GM19238 (cell line): ENCODE data around the gene KCNK1.

ENCODE experiments used
- DNase-seq: peaks from one replicate; pipeline ENCODE4 v3.0.0; 2011; ENCODE audit warnings: low spot score; ENCODE audit not compliant: insufficient read length

KCNK1 gene

GRCh38 chr1:233636503-233636877, 22.6 kb downstream of the KCNK1 start:
- DNase-seq = no peak

- DNase-seq = no peak
Measured at GRCh38 chr1:233638513-233638912, 24.6 kb downstream of the KCNK1 start.

GRCh38 chr1:233639611-233640010, 25.7 kb downstream of the KCNK1 start:
- DNase-seq = no peak

DNA sequence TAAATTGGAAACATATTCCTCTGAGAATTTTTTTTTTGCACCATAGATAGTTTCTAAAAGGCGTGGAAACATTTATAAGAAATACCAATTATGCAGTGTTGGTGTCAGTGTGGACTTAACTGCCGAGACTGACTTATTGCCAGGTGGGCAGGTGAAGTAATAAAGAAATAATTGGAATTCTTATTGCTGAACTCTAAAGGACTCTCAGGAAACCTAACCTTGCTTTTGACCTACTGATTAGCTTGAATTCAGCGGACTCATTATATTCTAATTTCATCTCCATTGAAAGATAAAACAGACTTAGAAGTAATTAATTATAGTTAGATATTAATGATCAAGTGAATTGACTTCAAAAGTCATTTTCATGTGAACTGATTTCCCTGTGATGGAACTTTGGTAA, 26.3 kb downstream of the KCNK1 start:
- no peak for DNase-seq

DNA sequence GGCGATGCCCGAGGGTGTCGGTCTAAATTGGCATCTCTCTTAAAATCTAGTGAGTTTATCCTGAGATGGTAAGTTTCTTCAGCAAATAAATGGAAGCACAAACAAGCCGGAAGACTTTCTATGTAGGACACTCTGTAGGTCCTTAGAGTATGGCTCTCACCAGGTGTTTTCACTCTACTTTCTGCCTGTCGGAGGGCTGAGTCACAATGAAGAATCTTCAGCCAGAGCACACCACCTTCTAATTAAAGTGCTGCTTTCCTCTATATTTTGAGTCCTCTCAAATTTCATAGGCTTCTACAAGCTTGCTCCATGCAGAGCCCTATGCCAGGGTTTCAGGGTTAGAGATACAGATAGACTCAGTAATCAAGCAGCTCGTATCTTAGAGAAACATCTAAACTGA, 27.1 kb downstream of the KCNK1 start:
- DNase-seq = no peak

DNA sequence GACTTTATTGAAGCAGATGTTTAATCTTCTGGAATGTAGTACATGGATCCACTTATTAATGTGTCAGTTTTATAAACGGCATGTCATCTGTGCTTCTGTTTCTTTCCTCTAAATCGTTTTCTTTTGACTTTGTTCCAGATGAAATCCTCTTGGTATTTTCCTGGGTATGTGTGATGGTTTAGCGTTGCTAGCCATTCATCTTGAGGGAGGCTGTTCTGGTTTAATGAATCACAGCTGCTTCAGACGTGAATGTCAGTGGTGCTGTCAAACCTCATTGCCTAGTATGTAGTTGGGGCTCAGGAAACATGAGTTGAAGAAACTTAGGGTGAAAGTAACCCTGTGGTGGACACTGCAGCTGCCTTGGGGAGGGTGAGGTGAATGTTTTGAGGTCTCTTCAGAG, 33.2 kb downstream of the KCNK1 start:
- no peak for DNase-seq

GRCh38 chr1:233647636-233648035, 33.7 kb downstream of the KCNK1 start:
- DNase-seq = no peak

- DNase-seq = no peak
Measured at GRCh38 chr1:233651061-233651460, 37.2 kb downstream of the KCNK1 start.

DNA sequence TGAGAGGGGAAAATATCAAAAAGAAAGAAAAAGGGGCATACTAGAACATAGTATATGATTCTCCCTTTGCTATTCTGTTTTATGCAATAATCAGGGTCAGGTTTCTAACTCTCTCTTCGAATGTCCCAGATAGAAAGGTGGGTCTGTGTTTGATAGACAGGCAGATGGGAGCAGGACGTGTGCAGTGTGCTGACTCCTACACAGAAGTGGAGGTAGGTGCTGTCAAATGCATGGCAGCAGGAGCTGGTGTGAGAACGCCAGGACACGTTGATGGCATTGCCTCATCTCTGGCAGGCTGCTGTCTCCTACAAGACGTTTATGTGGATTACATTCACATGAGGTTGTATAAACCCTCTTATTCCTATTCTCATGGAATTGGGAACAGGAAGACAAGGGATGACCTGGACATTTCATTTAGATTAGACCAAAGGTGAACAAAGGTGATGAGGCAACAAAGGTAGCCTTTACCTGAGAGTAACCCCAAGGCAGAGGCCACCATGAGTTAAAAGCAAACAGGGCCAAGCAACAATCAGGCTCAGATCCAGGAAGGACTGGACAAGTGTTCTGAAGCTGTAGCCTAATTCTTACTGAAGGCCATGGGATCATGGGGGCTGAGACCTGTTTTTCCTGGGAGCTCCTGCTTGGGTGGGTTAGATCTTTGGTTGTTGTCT, 37.8 kb downstream of the KCNK1 start:
- no peak for DNase-seq

GRCh38 chr1:233652526-233652925, 38.6 kb downstream of the KCNK1 start:
- no peak for DNase-seq

DNA sequence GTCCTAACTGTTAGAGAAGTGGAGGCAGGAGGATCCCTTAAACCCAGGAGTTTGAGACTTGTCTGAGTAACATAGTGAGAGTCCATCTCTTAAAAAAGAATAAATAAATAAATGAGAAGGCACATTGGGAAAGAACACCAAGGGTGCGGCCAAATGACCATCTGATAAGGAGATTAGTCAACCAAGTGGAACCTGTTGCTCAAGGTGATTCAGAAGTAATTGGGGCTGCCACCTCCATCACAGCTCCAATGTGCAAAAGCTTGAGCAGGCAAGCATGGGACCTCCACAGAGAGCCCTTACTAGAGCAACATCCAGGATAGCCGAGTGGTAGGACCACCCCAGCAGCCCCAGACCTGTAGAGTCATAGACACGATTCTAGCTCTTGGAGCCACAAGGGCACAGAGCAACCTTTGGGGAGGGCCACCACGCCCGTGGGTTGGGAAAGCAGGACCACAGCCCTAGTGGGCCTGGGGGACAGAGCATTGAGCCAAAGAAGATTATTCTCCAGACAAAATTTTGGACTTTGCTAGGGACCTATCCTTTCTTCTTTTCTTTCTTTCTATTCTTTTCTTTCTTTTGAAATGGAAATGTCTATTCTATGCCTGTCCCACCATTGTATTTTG, 40.9 kb downstream of the KCNK1 start:
- no peak for DNase-seq

GRCh38 chr1:233655301-233655740, 41.4 kb downstream of the KCNK1 start:
- no peak for DNase-seq

DNA sequence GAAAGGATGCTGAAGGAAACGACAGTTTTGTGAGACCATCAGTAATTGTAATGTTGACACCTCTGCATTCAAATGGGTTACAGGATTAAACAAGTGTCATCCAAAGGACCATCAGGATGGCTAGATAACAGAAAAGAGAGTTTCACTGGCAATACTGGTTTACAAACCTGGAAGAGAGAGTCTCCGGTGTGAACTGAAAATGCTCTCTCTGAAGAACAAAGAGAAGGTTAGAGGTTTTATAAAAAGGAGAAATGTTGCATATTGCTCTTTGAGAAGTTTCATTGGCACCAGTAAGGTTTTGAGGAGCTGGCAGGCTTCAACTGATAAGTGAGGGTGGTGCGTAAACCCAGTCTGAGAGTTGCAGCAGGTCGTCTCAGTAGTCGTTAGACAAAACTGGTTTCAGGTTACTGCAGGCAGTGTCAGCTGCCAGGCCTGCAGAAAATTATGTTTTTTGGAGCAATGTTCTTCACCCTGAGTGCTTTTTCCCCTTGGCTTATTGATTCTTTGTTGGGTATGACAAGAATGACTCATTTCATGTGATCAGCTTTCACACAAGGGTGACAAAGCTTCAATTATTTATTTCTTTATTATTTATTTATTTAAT, 42.2 kb downstream of the KCNK1 start:
- DNase-seq = no peak

DNA sequence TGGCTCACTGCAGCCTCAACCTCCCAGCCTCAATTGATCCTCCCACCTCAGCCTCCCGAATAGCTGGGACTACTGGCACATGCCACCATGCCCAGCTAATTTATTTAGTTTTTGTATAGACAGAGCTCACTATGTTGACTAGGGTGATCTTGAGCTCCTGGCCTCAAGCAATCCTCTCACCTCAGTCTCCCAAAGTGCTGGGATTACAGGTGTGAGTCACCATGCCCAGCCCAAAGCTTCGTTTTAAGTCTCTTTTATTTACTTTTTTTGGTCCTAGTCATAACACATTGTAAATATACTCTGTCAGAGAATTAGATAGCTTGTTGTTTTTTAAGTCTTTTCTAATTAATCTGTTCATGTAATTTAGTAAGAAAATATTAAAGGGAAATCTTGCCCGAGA, 42.8 kb downstream of the KCNK1 start:
- DNase-seq = no peak

- DNase-seq = no peak
Measured at GRCh38 chr1:233657466-233657865, 43.6 kb downstream of the KCNK1 start.

- DNase-seq = no peak
Measured at GRCh38 chr1:233659495-233659894, 45.6 kb downstream of the KCNK1 start.

DNA sequence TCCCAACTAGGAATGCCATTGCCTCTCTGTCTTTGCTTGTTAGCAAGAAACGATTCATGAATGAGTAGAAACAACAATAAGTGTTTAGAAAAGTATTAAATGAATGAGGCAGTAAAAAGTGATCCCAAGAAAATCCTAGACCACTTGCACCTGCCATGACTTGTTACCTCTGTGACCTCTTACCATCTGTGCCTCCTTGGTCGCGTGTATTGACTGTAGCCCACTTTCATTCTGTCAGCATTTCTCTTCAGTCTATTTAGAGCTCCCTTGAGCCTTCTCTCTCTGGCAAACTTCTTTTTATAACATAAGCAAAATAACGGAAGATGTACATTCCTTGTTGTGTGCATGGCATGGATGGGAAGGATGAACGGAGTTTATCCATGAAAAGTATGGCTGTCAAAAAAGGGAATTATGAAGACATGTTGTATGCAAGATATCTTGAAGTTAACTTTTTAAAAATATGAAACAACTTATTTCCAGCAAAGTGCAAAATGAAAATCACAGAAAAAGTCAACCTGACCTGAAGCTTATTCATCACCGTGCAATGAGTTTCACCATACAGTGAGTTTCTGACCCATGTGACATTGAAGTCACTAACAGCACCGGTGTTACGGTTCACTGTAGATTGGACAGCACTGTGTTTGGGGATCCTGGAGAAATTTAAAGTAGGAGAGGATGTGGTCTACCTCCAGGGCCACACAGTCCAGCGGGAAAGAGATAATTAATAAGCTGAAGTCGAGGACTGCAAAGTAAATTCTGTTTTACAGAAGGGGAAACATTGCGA, 47.7 kb downstream of the KCNK1 start:
- DNase-seq = no peak

DNA sequence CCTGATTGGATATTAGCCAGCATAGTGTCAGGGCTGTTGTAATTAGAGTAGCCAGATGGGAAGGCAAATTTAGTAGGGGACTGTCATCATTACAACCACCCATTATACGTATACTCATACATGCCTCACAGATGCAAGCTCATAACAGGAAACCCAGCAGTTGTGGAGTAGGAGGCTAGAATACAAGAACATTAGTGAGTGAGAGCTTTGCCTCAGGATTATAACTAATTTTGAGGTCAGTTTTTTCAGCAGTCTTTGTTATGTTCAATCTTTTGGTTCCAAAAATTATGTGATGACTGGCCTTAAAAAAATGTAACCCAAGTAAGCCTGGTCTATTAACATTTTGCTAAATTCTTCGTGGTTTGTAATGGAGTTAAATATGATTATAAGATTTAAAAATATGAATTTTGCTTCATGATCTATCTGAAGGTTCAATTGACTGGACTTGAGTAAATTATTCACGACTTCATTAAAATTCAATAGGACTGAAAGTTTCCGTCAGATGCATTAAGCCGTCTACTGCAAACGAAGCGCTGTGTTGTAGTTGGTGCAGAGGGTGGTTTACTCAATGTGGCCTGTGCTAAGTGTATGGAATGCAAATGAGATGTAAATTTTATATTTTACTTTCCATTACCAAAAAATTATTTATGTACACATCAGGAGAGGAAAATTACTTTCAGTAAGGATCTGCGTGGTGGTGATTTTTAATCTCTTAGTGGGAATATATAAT, 48.8 kb downstream of the KCNK1 start:
- no peak for DNase-seq

DNA sequence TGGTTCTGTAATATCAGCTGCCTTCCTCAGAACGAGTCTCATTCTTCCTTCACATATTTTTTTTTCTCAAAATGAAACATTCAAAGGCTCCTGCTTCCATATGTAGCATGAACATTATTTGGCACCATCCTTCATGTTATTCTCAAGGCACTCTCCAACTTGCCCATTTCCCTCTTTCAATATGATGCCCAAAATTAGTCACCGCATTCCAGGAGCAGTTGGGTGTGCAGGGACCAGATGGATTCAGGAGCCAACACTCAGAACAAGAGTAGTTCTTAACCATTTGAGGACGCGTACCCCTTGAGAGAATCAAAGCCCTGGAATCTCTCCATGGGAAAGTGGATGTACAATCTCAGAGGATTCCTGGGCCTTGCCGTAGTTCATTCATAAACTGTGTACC, 50.3 kb downstream of the KCNK1 start:
- DNase-seq = no peak

DNA sequence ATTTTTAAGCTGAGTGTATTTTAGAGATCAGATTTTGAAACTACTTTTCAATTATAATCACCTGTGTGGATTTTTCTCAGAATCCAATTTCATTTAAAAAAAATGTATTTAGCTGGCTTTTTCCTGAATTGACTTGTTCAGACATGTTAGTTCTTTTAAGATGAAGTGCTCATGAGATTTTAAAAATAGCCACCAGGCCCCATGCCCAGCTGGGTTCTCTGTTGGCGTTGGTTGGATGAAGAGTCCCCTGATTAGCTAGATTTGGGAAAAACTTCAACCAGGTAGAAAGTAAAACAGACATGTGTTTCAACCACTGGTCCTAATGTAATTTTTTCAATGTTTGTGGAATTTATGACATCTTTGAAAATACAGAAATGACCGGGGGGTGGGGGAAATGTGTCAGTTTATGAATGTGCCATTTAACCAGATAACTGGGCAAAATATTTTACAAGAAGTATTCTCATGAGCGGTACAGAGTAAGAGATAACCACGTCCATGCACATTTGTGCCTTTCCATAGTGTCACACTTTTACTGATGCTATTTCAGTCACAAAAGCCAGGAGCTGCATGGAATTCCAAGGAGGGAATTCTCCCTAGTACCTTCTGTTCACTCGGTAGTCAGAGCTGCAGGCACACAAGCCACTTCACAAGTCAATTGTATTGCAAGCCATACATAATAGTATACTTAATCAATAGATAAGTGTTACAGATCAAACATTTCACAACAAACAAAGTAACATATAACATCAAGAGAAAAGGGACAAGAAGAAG, 51.1 kb downstream of the KCNK1 start:
- no peak for DNase-seq
